HG02852 (cell line): ENCODE measurements around the gene ZNF462.
"Not testable (repeated sequence)": the region's sequence is repeated elsewhere in the genome, so short reads cannot be mapped to it uniquely, and the experiment has no call there.

Source experiments
- ATAC-seq: cut with Tn5 transposase; IDR thresholded peaks from one replicate; pipeline ENCODE4 v1.9.1; 2021; ENCODE audit warnings: mild to moderate bottlenecking, moderate library complexity; ENCODE audit not compliant: unreplicated experiment

ZNF462 gene, protein sequence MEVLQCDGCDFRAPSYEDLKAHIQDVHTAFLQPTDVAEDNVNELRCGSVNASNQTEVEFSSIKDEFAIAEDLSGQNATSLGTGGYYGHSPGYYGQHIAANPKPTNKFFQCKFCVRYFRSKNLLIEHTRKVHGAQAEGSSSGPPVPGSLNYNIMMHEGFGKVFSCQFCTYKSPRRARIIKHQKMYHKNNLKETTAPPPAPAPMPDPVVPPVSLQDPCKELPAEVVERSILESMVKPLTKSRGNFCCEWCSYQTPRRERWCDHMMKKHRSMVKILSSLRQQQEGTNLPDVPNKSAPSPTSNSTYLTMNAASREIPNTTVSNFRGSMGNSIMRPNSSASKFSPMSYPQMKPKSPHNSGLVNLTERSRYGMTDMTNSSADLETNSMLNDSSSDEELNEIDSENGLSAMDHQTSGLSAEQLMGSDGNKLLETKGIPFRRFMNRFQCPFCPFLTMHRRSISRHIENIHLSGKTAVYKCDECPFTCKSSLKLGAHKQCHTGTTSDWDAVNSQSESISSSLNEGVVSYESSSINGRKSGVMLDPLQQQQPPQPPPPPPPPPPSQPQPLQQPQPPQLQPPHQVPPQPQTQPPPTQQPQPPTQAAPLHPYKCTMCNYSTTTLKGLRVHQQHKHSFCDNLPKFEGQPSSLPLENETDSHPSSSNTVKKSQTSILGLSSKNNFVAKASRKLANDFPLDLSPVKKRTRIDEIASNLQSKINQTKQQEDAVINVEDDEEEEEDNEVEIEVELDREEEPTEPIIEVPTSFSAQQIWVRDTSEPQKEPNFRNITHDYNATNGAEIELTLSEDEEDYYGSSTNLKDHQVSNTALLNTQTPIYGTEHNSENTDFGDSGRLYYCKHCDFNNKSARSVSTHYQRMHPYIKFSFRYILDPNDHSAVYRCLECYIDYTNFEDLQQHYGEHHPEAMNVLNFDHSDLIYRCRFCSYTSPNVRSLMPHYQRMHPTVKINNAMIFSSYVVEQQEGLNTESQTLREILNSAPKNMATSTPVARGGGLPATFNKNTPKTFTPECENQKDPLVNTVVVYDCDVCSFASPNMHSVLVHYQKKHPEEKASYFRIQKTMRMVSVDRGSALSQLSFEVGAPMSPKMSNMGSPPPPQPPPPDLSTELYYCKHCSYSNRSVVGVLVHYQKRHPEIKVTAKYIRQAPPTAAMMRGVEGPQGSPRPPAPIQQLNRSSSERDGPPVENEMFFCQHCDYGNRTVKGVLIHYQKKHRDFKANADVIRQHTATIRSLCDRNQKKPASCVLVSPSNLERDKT (N-terminal part only)

DNA sequence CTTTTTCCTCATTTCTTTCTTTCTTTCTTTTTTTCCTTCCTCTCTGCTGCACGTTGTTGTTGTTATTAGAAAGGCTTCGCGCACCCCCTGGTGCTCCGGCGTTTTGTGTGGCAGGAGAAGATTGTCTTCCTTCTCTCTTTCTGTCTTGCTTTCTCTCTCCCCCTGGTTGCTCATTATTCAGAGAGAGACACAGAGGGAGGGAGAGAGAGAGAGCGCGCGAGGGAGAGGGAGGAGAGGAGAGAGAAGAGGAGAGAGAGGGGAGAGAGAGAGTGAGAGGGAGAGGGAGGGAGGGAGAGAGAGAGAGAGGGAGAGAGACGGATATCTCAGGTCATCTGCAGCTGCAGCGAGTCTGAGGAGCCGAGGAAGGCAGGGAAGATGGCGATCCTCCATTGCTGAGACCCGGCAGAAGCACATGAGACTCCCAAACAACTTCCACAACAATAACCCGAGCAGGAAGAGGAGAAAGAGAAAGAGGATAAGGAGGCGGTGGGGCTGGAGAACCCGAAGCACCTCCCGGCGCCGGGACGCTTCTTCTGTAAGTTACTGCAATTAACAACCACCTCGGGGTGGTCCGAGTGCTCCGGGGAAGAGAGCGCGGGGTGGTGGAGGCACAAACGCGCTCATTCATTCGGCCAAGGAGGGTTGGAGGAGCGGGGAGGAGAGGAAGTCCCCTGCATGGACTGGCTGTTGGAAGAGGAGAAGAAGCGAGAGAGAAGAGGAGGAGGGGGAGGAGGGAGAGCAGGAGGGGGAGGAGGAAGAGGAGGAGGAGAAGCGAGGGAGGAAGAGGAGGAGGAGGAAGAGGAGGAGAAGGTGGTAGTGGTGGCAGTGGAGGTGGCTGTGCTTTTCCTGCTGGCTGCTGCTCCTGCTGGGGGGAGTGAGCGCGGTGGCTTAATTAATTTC is at the start of gene ZNF462:
Gene ZNF462 (plus strand): TSS at position 346 of the 900 bp plus-strand sequence. CDS start 60,218 bp downstream, outside the sequence.
- ATAC-seq, result no peak

DNA sequence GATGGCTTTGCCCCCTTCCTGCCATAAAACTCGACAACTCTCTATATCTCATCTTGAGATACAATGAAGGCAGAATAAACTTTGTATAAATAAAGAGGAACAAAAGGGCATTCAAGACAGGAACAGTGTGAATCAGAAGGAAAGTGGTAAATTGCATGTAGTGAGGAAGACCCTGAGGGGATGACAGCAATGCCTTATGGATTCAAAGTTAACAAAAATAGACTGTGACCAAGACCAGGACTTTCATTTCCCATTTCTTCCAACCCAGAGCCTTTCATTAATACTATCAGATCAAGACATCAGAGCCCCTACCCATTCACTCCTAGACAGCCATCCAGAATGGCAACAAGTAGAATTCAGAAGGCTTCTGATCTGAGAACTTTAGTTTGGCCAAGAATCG is 46.4 kb upstream of the ZNF462 start:
- ATAC-seq, result no peak

DNA sequence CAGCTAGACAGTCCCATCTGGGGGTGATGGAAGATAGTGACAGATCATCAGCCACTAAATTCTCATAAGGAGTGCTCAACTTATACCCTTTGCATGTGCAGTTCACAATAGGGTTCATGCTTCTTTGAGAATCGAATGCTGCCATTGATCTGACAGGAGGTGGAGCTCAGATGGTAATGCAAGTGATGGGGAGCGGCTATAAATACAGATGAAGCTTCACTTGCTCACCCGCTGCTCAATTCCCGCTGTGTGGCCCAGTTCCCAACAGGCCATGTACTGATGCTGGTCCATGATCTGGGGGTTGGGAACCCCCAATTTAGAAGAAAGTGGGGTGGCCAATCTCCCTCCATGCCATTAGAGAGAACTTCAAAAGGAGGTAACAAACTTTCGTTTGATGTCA is 44.9 kb upstream of the ZNF462 start:
- ATAC-seq, result no peak

GRCh38 chr9:106820866-106821265 is 42.1 kb upstream of the ZNF462 start:
- no peak for ATAC-seq

- no peak for ATAC-seq
Measured at GRCh38 chr9:106828070-106828469, 34.9 kb upstream of the ZNF462 start.

- no peak for ATAC-seq
Measured at GRCh38 chr9:106828965-106829364, 34.0 kb upstream of the ZNF462 start.

DNA sequence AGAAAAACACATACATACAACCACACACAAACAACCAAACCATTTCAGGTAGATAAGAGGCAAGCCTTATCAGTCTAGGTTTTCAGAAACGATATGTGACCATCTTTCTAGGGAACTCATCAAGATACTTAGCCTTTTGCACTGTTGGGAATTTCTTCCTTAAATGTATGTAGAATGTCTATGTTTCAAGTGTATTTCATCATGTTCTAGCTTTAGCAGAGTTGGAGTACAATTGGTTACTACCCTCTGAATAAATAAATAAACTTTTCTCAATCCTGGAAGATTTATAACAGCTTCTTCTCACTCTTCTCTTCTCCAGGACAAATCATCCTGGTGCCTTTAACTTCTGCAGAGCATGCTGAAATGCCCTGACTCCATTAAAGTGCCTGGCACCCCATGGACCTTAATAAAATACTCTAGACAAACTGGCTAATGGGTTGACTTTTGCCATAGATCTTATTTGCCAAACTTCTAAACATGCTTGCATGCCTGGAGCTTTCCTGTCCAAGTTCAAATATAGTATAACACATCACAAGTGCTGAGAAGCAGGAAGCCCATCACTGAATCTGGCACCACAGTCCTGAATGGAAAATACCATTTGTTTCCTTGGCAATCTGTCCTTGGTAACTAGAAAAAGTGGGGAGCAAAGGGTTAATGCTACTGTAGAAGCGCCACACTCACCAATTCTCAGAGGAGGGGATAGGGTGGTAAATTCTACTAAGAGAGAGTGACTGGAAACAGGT is 33.1 kb upstream of the ZNF462 start:
- no peak for ATAC-seq

DNA sequence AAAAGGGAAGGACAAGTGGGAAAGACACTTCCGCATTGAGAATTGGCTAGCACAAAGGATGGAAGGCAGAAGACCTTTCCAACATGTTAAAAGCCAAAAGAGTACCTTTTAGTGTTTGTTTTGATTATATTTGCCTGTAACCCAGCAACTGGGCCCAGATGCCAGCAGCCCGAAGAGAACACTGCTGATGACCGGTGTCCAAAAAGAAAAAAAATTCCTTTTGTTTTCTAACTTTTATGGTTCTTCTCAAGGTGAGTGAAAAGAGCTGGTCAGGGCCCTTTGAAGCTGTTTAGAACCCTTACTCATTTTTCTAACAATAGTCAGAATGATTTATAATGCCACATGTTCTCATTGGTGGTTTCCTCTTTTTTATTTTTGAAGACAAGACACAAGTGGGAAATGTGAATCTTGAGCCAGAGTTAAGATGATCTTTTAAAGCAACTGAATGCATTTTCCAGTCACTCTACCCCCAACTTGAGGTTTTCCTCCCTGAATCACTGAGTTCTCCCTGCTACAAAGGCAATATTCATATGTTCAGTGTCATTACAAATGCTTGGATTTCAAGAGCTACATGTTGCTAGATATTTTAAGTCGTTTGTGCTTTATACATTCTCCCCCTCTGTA is 32.3 kb upstream of the ZNF462 start:
- ATAC-seq, result no peak

DNA sequence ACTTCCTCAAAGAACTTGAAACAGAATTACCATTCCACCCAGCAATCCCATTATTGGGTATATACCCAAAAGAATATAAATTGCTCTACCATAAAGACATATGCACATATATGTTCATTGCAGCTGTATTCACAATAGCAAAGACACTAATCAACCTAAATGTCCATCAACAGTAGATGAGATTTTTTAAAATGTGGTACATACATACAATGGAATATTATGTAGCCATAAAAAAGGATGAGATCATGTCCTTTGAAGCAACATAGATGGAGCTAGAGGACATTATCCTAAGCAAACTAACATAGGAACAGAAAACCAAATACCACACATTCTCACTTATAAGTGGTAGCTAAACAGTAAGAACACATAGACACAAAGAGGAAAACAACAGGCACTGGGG is 28.1 kb upstream of the ZNF462 start:
- ATAC-seq, result no peak

DNA sequence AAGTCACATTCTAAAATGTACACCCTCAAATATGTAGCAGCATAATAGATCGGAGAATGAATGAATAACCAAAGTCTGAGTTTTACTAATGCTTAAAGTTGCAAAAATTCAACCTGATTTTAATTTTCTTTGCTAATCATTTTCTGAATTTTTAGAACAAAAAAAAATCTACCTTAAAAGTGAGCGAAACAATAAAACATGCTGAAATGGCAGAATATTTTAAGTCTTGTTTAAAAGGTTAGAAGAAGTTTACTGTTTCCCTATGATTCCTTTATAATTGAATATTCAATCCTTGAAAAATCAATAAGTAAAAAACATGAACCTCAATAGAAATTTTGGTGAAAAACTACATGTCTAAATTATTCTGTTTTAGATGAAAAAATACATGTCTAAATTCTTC is 27.1 kb upstream of the ZNF462 start:
- ATAC-seq, result no peak

GRCh38 chr9:106843371-106843770 is 19.6 kb upstream of the ZNF462 start:
- ATAC-seq, result no peak

DNA sequence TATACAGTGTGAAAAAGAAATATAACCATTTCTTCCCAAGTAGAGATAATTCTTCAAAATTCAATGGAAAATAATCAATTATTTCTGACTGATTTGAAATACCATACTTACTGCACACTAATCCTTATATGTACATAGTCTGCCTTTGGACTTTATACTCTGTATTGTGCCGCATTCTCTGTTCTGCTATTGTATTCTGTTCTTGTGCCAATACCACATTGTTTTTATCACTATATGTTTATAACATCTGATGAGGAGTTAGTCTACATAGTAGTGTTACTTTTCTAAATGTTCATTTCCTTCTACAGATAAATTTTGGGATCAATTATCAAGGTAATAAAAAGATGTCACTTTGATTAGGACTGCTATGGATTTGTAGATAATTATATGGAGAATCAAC is 16.7 kb upstream of the ZNF462 start:
- ATAC-seq, result no peak

GRCh38 chr9:106846857-106847256 is 16.1 kb upstream of the ZNF462 start:
- no peak for ATAC-seq

GRCh38 chr9:106851640-106852039 is 11.3 kb upstream of the ZNF462 start:
- ATAC-seq, result not testable (repeated sequence)

DNA sequence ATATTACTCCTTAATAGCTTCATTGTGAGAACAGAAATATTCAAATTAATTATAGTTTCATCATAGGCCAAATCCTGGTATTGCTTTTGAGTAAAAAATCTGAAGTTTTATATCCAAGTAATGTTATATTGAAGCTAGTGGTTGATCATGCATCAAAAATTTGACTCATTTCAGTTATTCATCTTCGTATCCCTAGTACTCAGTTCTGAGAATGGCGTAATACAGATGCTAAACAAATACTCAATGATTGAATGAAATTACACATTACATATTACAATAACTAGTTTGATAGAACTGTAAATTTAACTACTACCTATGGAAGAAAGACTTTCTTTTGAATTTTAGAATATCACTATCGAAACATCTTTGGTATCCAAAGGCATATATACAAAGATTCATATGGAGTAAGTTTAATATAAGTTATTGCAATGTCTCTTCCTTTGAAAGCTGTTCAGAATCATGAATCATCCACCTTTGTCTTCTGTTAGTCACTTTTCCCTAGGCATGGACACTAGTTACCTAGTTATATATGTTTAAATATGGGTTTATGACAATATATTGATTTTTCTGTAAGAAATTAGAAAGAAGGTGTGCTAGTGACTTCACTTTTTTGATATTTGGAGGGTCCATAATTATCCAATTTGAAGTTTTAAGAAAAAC is 5.0 kb upstream of the ZNF462 start:
- no peak for ATAC-seq

DNA sequence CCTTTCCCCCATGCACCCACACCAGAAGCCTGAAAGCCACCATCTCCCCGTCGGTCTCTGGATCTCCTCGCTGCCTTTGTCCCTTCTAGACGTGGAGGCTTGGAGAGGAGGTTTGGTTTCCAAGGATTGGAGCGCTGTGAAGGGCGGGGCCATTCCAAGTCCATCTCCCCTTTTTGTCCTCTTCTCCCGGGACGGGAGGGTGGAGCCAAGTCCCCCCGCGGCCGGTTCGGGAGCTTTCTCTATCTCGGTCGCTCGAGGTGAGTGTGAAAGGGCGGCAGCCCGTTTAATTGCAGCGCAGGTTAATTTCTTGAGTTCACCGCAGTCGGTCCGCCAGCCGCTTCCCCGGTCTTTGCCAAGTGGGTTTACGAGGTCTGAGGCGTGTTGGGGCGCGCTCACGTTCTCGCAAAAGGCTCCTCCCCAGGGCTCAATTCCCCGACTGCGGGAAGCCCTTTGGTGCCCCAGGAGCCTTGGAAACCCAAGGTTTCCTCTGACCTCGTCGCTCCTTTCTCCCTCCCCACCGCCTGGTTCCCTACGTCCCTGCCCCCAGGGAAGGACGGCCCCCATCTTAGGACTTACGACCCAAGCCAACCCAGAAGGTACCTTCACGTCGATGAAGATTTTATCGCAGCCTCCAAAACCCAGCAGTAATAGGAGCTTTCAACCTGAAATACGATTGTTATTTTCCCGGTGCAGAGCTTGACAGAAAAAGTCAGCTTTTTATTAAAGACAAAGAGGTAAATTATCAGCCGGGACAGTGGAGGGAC is 2.8 kb upstream of the ZNF462 start:
- no peak for ATAC-seq

DNA sequence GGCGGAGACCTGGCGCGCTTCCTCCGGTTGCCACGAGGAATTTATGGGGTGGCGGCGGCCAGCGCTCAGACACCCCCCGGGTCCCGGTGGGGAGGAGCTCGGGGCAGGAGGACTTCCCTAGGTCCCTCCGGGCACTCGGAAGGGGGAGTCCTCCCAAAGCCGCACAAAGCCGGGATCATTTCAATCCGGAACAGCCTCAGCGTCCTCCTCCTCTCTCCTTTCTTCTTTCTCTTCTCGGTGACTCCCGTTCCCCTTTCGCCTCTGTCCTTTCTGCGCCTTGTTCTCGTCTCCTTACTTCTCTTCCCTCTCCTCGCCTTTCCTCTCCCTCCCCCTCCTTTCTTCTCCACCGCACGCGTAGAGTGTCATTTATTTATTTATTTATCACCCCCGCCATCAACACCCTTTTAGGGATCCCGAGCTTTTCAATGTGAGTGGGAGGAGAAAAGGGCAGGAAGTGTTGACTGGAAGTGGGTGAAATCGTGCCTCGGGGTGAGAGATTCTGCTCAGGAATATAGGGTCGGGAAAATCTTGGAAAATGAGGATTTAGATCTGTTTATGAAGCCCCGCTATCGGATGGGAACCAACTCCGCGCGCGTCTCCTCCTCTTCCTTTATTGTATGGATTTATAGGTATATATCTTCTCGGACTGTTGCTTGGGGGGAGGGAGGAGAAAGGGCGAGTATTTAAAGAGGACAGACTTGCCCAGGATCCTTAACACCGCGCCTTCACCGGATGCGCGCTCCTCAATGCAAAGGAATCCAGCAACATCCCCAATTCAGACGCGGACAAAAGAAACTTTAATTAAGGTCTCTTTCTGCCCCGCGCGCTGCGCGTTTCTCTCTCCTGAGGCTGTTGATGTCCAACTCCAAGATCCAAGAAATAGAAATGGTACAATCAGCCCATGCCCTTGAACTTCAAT is 2.0 kb upstream of the ZNF462 start:
- ATAC-seq, result no peak
